Vagina (tissue), 2 donors: ENCODE measurements around the gene SLC25A21.

Experiments
- POLR2A ChIP-seq, 2 donors: fragments of 450-650 bp; IDR thresholded peaks; one replicate each; pipeline ENCODE4 v1.6.1; 2017; ENCODE audit warnings: antibody characterized with exemption in 2 of 2, mild to moderate bottlenecking in 2 of 2, moderate library complexity in 2 of 2
- TF ChIP-seq, protein P1 (sequence below), 3 experiments: fragments of 450-650 bp in 2 of 3; fragments of 200-600 bp in 1 of 3; sonication (generic) in 1 of 3; IDR thresholded peaks; one replicate each; pipeline ENCODE4 v1.5.1; 2017 to 2019; ENCODE audit warnings: antibody characterized with exemption in 3 of 3, mild to moderate bottlenecking in 2 of 3, moderate library complexity in 2 of 3

GRCh38 chr14:36941783-36942521 is 230.5 kb downstream of the SLC25A21 start:
- TF ChIP-seq, protein P1, sequence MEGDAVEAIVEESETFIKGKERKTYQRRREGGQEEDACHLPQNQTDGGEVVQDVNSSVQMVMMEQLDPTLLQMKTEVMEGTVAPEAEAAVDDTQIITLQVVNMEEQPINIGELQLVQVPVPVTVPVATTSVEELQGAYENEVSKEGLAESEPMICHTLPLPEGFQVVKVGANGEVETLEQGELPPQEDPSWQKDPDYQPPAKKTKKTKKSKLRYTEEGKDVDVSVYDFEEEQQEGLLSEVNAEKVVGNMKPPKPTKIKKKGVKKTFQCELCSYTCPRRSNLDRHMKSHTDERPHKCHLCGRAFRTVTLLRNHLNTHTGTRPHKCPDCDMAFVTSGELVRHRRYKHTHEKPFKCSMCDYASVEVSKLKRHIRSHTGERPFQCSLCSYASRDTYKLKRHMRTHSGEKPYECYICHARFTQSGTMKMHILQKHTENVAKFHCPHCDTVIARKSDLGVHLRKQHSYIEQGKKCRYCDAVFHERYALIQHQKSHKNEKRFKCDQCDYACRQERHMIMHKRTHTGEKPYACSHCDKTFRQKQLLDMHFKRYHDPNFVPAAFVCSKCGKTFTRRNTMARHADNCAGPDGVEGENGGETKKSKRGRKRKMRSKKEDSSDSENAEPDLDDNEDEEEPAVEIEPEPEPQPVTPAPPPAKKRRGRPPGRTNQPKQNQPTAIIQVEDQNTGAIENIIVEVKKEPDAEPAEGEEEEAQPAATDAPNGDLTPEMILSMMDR (IDR thresholded peaks at IDR 0.05), result peak; percentile 63 to 86 (median 70)
- TF ChIP-seq POLR2A (IDR thresholded peaks at IDR 0.05), result no peak
